A549 (cell line): ENCODE data around the gene NTMT2.

ENCODE experiments used
- FOXS1 ChIP-seq: fragments of 250-450 bp; sonication (Bioruptor Pico); IDR thresholded peaks from 2 replicates; pipeline ENCODE4 v1.5.0; 2020; ENCODE audit warnings: mild to moderate bottlenecking, moderate library complexity
- SMC3 ChIP-seq: fragments of >200 bp; sonication (Bioruptor Twin); formaldehyde crosslinking; IDR thresholded peaks from 3 replicates; pipeline ENCODE4 v1.6.1; 2018; ENCODE audit warnings: inconsistent platforms
- SREBF2 ChIP-seq: fragments of 450-650 bp; IDR thresholded peaks from 2 replicates; pipeline ENCODE4 v1.6.1; 2014; ENCODE audit warnings: mild to moderate bottlenecking, moderate library complexity
- ZC3H11A ChIP-seq: fragments of 450-650 bp; IDR thresholded peaks from 2 replicates; pipeline ENCODE4 v1.6.1; 2014; ENCODE audit warnings: antibody characterized with exemption, mild to moderate bottlenecking
- TF ChIP-seq, protein P1 (sequence below): fragments of >200 bp; sonication (Bioruptor Twin); formaldehyde crosslinking; IDR thresholded peaks from 3 replicates; pipeline ENCODE4 v1.5.1; 2016

DNA sequence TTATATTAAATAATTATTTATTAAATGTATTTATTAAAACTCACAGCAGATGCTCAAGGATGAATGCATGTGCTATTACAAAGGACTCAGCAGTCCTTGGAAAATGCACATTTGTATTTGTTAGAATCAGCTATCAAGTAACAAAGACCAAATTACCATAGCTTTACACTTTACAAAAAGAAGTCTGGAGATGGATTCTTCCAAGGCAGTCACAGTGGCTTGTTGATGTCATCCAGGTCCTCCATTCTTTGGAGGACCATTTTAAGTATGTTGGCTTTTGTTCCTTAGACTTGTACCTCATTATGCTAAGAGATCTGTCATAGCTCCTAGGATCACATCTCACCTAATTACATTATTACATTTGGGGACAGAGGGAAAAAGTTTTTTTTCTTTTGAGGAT is 63.4 kb downstream of the NTMT2 start:
- TF ChIP-seq, protein P1, sequence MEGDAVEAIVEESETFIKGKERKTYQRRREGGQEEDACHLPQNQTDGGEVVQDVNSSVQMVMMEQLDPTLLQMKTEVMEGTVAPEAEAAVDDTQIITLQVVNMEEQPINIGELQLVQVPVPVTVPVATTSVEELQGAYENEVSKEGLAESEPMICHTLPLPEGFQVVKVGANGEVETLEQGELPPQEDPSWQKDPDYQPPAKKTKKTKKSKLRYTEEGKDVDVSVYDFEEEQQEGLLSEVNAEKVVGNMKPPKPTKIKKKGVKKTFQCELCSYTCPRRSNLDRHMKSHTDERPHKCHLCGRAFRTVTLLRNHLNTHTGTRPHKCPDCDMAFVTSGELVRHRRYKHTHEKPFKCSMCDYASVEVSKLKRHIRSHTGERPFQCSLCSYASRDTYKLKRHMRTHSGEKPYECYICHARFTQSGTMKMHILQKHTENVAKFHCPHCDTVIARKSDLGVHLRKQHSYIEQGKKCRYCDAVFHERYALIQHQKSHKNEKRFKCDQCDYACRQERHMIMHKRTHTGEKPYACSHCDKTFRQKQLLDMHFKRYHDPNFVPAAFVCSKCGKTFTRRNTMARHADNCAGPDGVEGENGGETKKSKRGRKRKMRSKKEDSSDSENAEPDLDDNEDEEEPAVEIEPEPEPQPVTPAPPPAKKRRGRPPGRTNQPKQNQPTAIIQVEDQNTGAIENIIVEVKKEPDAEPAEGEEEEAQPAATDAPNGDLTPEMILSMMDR, result no peak
- TF ChIP-seq SMC3 (no peak), ZC3H11A (no peak), FOXS1 (no peak), SREBF2 (no peak)
